IMR-90 (cell line): ENCODE results near the gene SOX5. TPM values are rescaled to one million over a fixed set of nuclear protein-coding genes. Genes with fewer than 3 reads are reported as not detected.

Experiments
- ATAC-seq: fragments of 200-7000 bp; cut with Tn5 transposase; 2 replicates; pipeline ENCODE4 v1.9.1; 2020; ENCODE audit warnings: low read depth, mild to moderate bottlenecking, moderate library complexity
- BruUV-seq: library from RNA; stranded (reverse); fragments of 400-500 nt; replicated peaks from 2 replicates; lab custom pipeline; 2021; lab: Mats Ljungman, UMichigan
- CTCF ChIA-PET: fragments of 300-600 bp; formaldehyde crosslinking; extraction: SDS; loops from one replicate; lab custom pipeline; 2021; ENCODE audit warnings: antibody characterized with exemption; lab: Yijun Ruan, JAX
- POLR2A ChIA-PET: fragments of 300-600 bp; sonication (Branson Sonifier 250); formaldehyde crosslinking; loops from one replicate; lab custom pipeline; 2022; ENCODE audit warnings: antibody characterized with exemption; ENCODE audit not compliant: unreplicated experiment; lab: Charles Lee
- DNase-seq: peaks from one replicate; pipeline ENCODE4 v3.0.0; 2013
- H2AFZ ChIP-seq: replicated peaks from 2 replicates; pipeline ENCODE3; 2013; ENCODE audit warnings: low read length, mild to moderate bottlenecking; ENCODE audit not compliant: poor library complexity
- H2AK5ac ChIP-seq: 2 replicates; pipeline ENCODE4 v1.6.1; 2013; ENCODE audit warnings: low read depth, low read length, inconsistent platforms
- H2AK9ac ChIP-seq: replicated peaks from 2 replicates; pipeline ENCODE3; 2013; ENCODE audit warnings: mild to moderate bottlenecking, low read depth, low read length, moderate library complexity; ENCODE audit not compliant: poor library complexity
- H2BK120ac ChIP-seq: 2 replicates; pipeline ENCODE4 v1.6.1; 2013; ENCODE audit warnings: low read depth, low read length, inconsistent platforms
- H2BK15ac ChIP-seq: 3 replicates; pipeline ENCODE4 v1.6.1; 2013; ENCODE audit warnings: low read depth, low read length, inconsistent platforms
- H2BK20ac ChIP-seq: 2 replicates; pipeline ENCODE4 v1.6.1; 2013; ENCODE audit warnings: low read depth, mild to moderate bottlenecking, inconsistent platforms, low read length, moderate library complexity
- H2BK5ac ChIP-seq: 2 replicates; pipeline ENCODE4 v1.6.1; 2013; ENCODE audit warnings: mild to moderate bottlenecking, low read depth, low read length, inconsistent platforms; ENCODE audit not compliant: poor library complexity, severe bottlenecking
- H3K14ac ChIP-seq: replicated peaks from 2 replicates; pipeline ENCODE4 v1.6.1; 2013; ENCODE audit warnings: low read depth, low read length, inconsistent platforms
- H3K18ac ChIP-seq: 2 replicates; pipeline ENCODE4 v1.6.1; 2013; ENCODE audit warnings: low read depth, low read length, control low read depth
- H3K23ac ChIP-seq: 2 replicates; pipeline ENCODE4 v1.6.1; 2013; ENCODE audit warnings: low read depth, low read length, inconsistent platforms
- H3K27ac ChIP-seq: 2 replicates; pipeline ENCODE4 v1.5.1; 2013; ENCODE audit warnings: mild to moderate bottlenecking, control low read depth, low read length; ENCODE audit not compliant: insufficient read depth
- H3K27me3 ChIP-seq: 2 replicates; pipeline ENCODE4 v1.6.1; 2013; ENCODE audit warnings: low read length; ENCODE audit not compliant: control insufficient read depth, insufficient read depth
- H3K36me3 ChIP-seq: 2 replicates; pipeline ENCODE4 v1.6.1; 2013; ENCODE audit warnings: low read length, mixed read lengths; ENCODE audit not compliant: control insufficient read depth, insufficient read depth
- H3K4ac ChIP-seq: 2 replicates; pipeline ENCODE4 v1.6.1; 2013; ENCODE audit warnings: low read depth, low read length, inconsistent platforms
- H3K4me1 ChIP-seq: 2 replicates; pipeline ENCODE4 v1.6.1; 2013; ENCODE audit warnings: low read length, mixed read lengths; ENCODE audit not compliant: control insufficient read depth, insufficient read depth
- H3K4me2 ChIP-seq: 2 replicates; pipeline ENCODE4 v1.6.1; 2013; ENCODE audit warnings: low read depth, mild to moderate bottlenecking, control low read depth, low read length, moderate library complexity
- H3K4me3 ChIP-seq: 2 replicates; pipeline ENCODE4 v1.5.1; 2013; ENCODE audit warnings: low read depth, mild to moderate bottlenecking, control low read depth, low read length, moderate library complexity; ENCODE audit not compliant: insufficient read depth
- H3K56ac ChIP-seq: 2 replicates; pipeline ENCODE4 v1.6.1; 2013; ENCODE audit warnings: low read length, inconsistent platforms; ENCODE audit not compliant: insufficient read depth; ENCODE audit errors: extremely low read depth
- H3K79me1 ChIP-seq, 2 experiments: 2 replicates each; pipeline ENCODE4 v1.6.1; 2013; ENCODE audit warnings: low read length in 2 of 2, inconsistent platforms in 1 of 2, low read depth in 1 of 2
- H3K9ac ChIP-seq: 2 replicates; pipeline ENCODE4 v1.6.1; 2013; ENCODE audit warnings: low read depth, low read length, control low read depth
- H3K9me1 ChIP-seq: 2 replicates; pipeline ENCODE4 v1.6.1; 2013; ENCODE audit warnings: low read length, inconsistent platforms; ENCODE audit not compliant: insufficient read depth
- H3K9me3 ChIP-seq: 2 replicates; pipeline ENCODE4 v1.6.1; 2013; ENCODE audit warnings: low read length; ENCODE audit not compliant: control insufficient read depth, insufficient read depth
- H4K20me1 ChIP-seq: 2 replicates; pipeline ENCODE4 v1.6.1; 2013; ENCODE audit warnings: low read length, inconsistent platforms; ENCODE audit not compliant: insufficient read depth
- H4K5ac ChIP-seq: 2 replicates; pipeline ENCODE4 v1.6.1; 2013; ENCODE audit warnings: mild to moderate bottlenecking, low read depth, low read length, control low read depth
- H4K8ac ChIP-seq, 2 experiments: 2 replicates each; pipeline ENCODE4 v1.6.1; 2013; ENCODE audit warnings: low read depth in 2 of 2, low read length in 2 of 2, control low read depth in 1 of 2, inconsistent platforms in 1 of 2
- H4K91ac ChIP-seq: 2 replicates; pipeline ENCODE4 v1.6.1; 2013; ENCODE audit warnings: low read depth, low read length, inconsistent platforms; ENCODE audit not compliant: insufficient read depth
- BHLHE40 ChIP-seq: fragments of 150-350 bp; IDR thresholded peaks from 2 replicates; pipeline ENCODE4 v1.6.1; 2016; ENCODE audit warnings: mild to moderate bottlenecking, low read depth, low read length
- CEBPB ChIP-seq: IDR thresholded peaks from 2 replicates; pipeline ENCODE4 v1.6.1; 2012; ENCODE audit warnings: low read depth, low read length, improper control_type of control experiment
- CHD1 ChIP-seq: IDR thresholded peaks from 2 replicates; pipeline ENCODE4 v1.6.1; 2012; ENCODE audit warnings: low read depth, low read length, improper control_type of control experiment
- FOS ChIP-seq: fragments of 150-350 bp; IDR thresholded peaks from 2 replicates; pipeline ENCODE4 v1.6.1; 2016; ENCODE audit warnings: low read depth, low read length
- MAFK ChIP-seq: IDR thresholded peaks from 2 replicates; pipeline ENCODE4 v1.6.1; 2012; ENCODE audit warnings: low read depth, low read length, improper control_type of control experiment
- MAZ ChIP-seq: IDR thresholded peaks from 2 replicates; pipeline ENCODE4 v1.6.1; 2012; ENCODE audit warnings: low read depth, mild to moderate bottlenecking, low read length, improper control_type of control experiment, moderate library complexity, borderline replicate concordance
- MXI1 ChIP-seq: IDR thresholded peaks from 2 replicates; pipeline ENCODE4 v1.6.1; 2012; ENCODE audit warnings: low read depth, mild to moderate bottlenecking, low read length, moderate library complexity, borderline replicate concordance
- NFE2L2 ChIP-seq: fragments of 150-350 bp; IDR thresholded peaks from 2 replicates; pipeline ENCODE4 v1.6.1; 2016; ENCODE audit warnings: low read depth, mild to moderate bottlenecking, low read length
- POLR2A ChIP-seq: IDR thresholded peaks from 2 replicates; pipeline ENCODE4 v1.6.1; 2012; ENCODE audit warnings: mild to moderate bottlenecking, low read depth, low read length
- RAD21 ChIP-seq: IDR thresholded peaks from 2 replicates; pipeline ENCODE4 v1.6.1; 2012; ENCODE audit warnings: low read length, improper control_type of control experiment
- RCOR1 ChIP-seq: IDR thresholded peaks from 2 replicates; pipeline ENCODE4 v1.6.1; 2012; ENCODE audit warnings: mild to moderate bottlenecking, low read length, improper control_type of control experiment; ENCODE audit not compliant: insufficient replicate concordance
- RFX5 ChIP-seq: IDR thresholded peaks from 2 replicates; pipeline ENCODE4 v1.8.0; 2012; ENCODE audit warnings: low read depth, mild to moderate bottlenecking, low read length, moderate library complexity
- SMC3 ChIP-seq: fragments of 150-350 bp; IDR thresholded peaks from 2 replicates; pipeline ENCODE4 v1.6.1; 2016; ENCODE audit warnings: low read depth, mild to moderate bottlenecking, antibody characterized with exemption, low read length, moderate library complexity
- WGBS, 2 experiments: methylation state at CpG; one replicate each; pipeline versions ENCODE4 v1.1.5 to v1.1.7; 2013; ENCODE audit warnings: missing lambda C conversion rate in 2 of 2; ENCODE audit not compliant: insufficient read length in 1 of 2; ENCODE audit errors: extremely low coverage in 2 of 2; 5-methylcytosine and 5-hydroxymethylcytosine counted together
- dilution Hi-C: fragments of 300-500 bp; cut with HindIII; formaldehyde crosslinking; loops from one replicate; pipeline ENCODE4 v1.14.3; 2018; ENCODE audit warnings: low sequenced_read_pairs; ENCODE audit not compliant: unreplicated experiment
- in situ Hi-C: fragments of 300-500 bp; cut with MboI; formaldehyde crosslinking; loops from 3 replicates; pipeline ENCODE4 v1.14.3; 2019; ENCODE audit warnings: low sequenced_read_pairs, inconsistent platforms, mixed read lengths
- intact Hi-C: fragments of 100-400 bp; cut with micrococcal nuclease; formaldehyde crosslinking; loops from 2 replicates; pipeline ENCODE4 v1.10.0; 2022
- polyA plus RNA-seq, 3 experiments: library from polyadenylated mRNA; depleted of rRNA; stranded (reverse); fragments of >200 nt; gene quantifications; 2 replicates each; pipeline ENCODE4 v1.2.3, GENCODE V29; 2012; ENCODE audit warnings: low replicate concordance in 1 of 3
- total RNA-seq: library from RNA; depleted of rRNA; stranded (reverse); fragments of >200 nt; gene quantifications from 2 replicates; pipeline ENCODE4 v1.2.3, GENCODE V29; 2012
- TF ChIP-seq, protein P1 (sequence below): conservative IDR thresholded peaks from 2 replicates; pipeline ENCODE4 v1.5.1; 2012; ENCODE audit warnings: mild to moderate bottlenecking, low read depth, low read length, improper control_type of control experiment
- TF ChIP-seq, protein P2 (sequence below): fragments of 150-350 bp; IDR thresholded peaks from 2 replicates; pipeline ENCODE4 v1.6.1; 2017; ENCODE audit warnings: mild to moderate bottlenecking, antibody characterized with exemption, low read length, low read depth
- TF ChIP-seq, protein P3 (sequence below): fragments of 150-350 bp; IDR thresholded peaks from 2 replicates; pipeline ENCODE4 v1.6.1; 2016; ENCODE audit warnings: low read depth, mild to moderate bottlenecking, low read length, moderate library complexity, borderline replicate concordance

The SOX5 gene
- total and polyA plus RNA-seq, 2 of the 4 experiments (the other 2 are of a cell fraction) = 1.1 to 13.1 TPM

DNA sequence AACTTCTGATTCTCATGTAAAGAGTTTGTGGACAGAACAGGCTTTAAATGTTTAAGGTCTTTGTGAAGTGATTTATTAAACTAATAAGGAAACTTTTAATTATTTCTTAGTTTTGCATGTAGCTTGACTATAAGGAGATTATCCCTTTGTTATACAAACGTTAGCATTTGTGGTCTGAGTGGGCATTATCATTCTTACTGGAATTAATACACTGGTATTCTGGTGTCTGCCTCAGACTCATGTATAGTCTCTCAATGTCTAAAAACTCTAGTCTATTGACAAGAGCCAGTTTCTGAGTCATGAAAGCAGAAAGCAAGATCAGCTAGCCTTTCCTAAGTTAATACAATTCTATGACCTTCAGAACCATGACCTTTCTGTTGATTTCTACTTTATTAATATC lies 51.3 kb downstream of the SOX5 start:
- Histone ChIP-seq H3K9ac (no peak overlapping the region), H3K14ac (no peak overlapping the region), H3K79me1 (no peaks in the 10 kb centered on the region; a peak in 1 of 4 replicates), H3K4me1 (no peaks in the 10 kb centered on the region), H4K91ac (no peak overlapping the region), H2BK120ac (no peak overlapping the region), H4K5ac (no peak overlapping the region), H3K18ac (no peak overlapping the region), H2BK5ac (no peak overlapping the region), H3K4me3 (no peak overlapping the region), H3K56ac (no peak overlapping the region), H2AFZ (no peak overlapping the region), H3K4me2 (no peak overlapping the region), H3K27me3 (no peaks in the 10 kb centered on the region), H4K8ac (no peak overlapping the region), H2AK9ac (no peak overlapping the region), H3K27ac (no peak overlapping the region), H3K9me3 (no peaks in the 10 kb centered on the region), H2AK5ac (no peak overlapping the region), H4K20me1 (no peaks in the 10 kb centered on the region), H2BK15ac (no peak overlapping the region), H3K23ac (no peak overlapping the region), H3K36me3 (peaks cover 2% of the 10 kb centered on the region; the same call in 1 of the 2 replicates), H3K9me1 (0 out of 2 replicates have a peak, but pooled peaks cover 4% of the 10 kb centered on the region), H2BK20ac (no peak overlapping the region), H3K4ac (no peak overlapping the region)
- dilution Hi-C loops = no loop called here
- no peak for ATAC-seq
- no peak for DNase-seq
- CTCF ChIA-PET = no interaction called here
- in situ Hi-C loops = no loop called here
- POLR2A ChIA-PET = no interaction called here
- intact Hi-C loops = no loop called here
- no CpG with 5 or more reads among the region's 1 CpG for WGBS, 2 experiments
- TF ChIP-seq CEBPB (no peak), BHLHE40 (no peak), RFX5 (no peak), RCOR1 (no peak), MXI1 (no peak), MAFK (no peak), SMC3 (no peak), POLR2A (no peak), RAD21 (no peak), MAZ (no peak), CHD1 (no peak), NFE2L2 (no peak), FOS (no peak)
- TF ChIP-seq, protein P1, sequence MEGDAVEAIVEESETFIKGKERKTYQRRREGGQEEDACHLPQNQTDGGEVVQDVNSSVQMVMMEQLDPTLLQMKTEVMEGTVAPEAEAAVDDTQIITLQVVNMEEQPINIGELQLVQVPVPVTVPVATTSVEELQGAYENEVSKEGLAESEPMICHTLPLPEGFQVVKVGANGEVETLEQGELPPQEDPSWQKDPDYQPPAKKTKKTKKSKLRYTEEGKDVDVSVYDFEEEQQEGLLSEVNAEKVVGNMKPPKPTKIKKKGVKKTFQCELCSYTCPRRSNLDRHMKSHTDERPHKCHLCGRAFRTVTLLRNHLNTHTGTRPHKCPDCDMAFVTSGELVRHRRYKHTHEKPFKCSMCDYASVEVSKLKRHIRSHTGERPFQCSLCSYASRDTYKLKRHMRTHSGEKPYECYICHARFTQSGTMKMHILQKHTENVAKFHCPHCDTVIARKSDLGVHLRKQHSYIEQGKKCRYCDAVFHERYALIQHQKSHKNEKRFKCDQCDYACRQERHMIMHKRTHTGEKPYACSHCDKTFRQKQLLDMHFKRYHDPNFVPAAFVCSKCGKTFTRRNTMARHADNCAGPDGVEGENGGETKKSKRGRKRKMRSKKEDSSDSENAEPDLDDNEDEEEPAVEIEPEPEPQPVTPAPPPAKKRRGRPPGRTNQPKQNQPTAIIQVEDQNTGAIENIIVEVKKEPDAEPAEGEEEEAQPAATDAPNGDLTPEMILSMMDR = no peak
- TF ChIP-seq, protein P2, sequence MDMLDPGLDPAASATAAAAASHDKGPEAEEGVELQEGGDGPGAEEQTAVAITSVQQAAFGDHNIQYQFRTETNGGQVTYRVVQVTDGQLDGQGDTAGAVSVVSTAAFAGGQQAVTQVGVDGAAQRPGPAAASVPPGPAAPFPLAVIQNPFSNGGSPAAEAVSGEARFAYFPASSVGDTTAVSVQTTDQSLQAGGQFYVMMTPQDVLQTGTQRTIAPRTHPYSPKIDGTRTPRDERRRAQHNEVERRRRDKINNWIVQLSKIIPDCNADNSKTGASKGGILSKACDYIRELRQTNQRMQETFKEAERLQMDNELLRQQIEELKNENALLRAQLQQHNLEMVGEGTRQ = no peak
- TF ChIP-seq, protein P3, sequence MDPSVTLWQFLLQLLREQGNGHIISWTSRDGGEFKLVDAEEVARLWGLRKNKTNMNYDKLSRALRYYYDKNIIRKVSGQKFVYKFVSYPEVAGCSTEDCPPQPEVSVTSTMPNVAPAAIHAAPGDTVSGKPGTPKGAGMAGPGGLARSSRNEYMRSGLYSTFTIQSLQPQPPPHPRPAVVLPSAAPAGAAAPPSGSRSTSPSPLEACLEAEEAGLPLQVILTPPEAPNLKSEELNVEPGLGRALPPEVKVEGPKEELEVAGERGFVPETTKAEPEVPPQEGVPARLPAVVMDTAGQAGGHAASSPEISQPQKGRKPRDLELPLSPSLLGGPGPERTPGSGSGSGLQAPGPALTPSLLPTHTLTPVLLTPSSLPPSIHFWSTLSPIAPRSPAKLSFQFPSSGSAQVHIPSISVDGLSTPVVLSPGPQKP = no peak
- BruUV-seq = no TSS peak
